ENCODE measurements around the gene TTC16.

- TF ChIP-seq, protein P1, sequence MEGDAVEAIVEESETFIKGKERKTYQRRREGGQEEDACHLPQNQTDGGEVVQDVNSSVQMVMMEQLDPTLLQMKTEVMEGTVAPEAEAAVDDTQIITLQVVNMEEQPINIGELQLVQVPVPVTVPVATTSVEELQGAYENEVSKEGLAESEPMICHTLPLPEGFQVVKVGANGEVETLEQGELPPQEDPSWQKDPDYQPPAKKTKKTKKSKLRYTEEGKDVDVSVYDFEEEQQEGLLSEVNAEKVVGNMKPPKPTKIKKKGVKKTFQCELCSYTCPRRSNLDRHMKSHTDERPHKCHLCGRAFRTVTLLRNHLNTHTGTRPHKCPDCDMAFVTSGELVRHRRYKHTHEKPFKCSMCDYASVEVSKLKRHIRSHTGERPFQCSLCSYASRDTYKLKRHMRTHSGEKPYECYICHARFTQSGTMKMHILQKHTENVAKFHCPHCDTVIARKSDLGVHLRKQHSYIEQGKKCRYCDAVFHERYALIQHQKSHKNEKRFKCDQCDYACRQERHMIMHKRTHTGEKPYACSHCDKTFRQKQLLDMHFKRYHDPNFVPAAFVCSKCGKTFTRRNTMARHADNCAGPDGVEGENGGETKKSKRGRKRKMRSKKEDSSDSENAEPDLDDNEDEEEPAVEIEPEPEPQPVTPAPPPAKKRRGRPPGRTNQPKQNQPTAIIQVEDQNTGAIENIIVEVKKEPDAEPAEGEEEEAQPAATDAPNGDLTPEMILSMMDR (IDR thresholded peaks at IDR 0.05): no peak
- TF ChIP-seq POLR2A (IDR thresholded peaks at IDR 0.05; ENCODE audit: low read depth) (no peak), POLR2AphosphoS5 (IDR thresholded peaks at IDR 0.05) (peak; percentile 81 to 82), EP300 (IDR thresholded peaks at IDR 0.05) (no peak)
These were observed at the start of gene TTC16, which contains the start of gene PTRH1 for GRCh38 chr9:127715470-127716337.
